H1 (cell line): Measurements from ENCODE around the gene CCNB1. TPM values are rescaled to one million over a fixed set of nuclear protein-coding genes. Genes with fewer than 3 reads are reported as not detected.

Source experiments
- polyA plus RNA-seq, 7 experiments: library from polyadenylated mRNA; depleted of rRNA in 3 of 7; stranded (reverse) in 5 of 7; unstranded in 2 of 7; fragments of >200 nt in 5 of 7; fragments of 200-250 nt in 2 of 7; gene quantifications; 1 replicate in 5 of 7; 2 replicates in 1 of 7; 4 replicates in 1 of 7; pipeline versions ENCODE4 v1.2.1 to v1.2.3, GENCODE V29; 2011 to 2013; ENCODE audit warnings: missing spikeins in 2 of 7, mixed read lengths in 2 of 7
- small RNA-seq: library from polyadenylated mRNA; stranded (forward); fragments of <200 nt; extraction: miRNeasy Mini kit (QIAGEN cat#:217004); gene quantifications from one replicate; pipeline ENCODE3, GENCODE V24; 2013; ENCODE audit not compliant: insufficient read depth
- total RNA-seq: library from RNA; stranded (reverse); fragmentation: NEBNext Ultra II Directional; extraction: Animal tissue kit (Norgen Biotek cat#: 25700); gene quantifications from 2 replicates; pipeline ENCODE4 v1.2.1, GENCODE V29; 2021

CCNB1 gene
- total and polyA plus RNA-seq, 2 of the 8 experiments (the other 6 are each of a cell fraction or from before 2014, with no cell fraction given) = 122 to 338 TPM

Small RNA genes lying within 50 kb of the gene (small RNA-seq; reads per million reads assigned to genes)
- not detected for gene SNORA50D

Other genes with a start within 250 kb of the CCNB1 start
- 36.3 and 43.5 TPM in 2 replicates for gene SLC30A5, start 73.1 kb upstream of the CCNB1 start, total RNA-seq
- gene SLC30A5, start 73.1 kb upstream of the CCNB1 start, polyA plus RNA-seq (2011; rRNA removed) = 28.5 and 31.0 TPM in 2 replicates
- 75.7 and 82.8 TPM in 2 replicates for gene CENPH, start 22.4 kb downstream of the CCNB1 start, total RNA-seq
- gene CENPH, start 22.4 kb downstream of the CCNB1 start, polyA plus RNA-seq (2011; rRNA removed) = 69.0 and 72.2 TPM in 2 replicates
- 52.1 and 63.4 TPM in 2 replicates for gene CDK7, start 67.7 kb downstream of the CCNB1 start, total RNA-seq
- 19.5 and 39.9 TPM in 2 replicates for gene CDK7, start 67.7 kb downstream of the CCNB1 start, polyA plus RNA-seq (2011; rRNA removed)
- not detected in 2 replicates for gene CCDC125, start 165.7 kb downstream of the CCNB1 start, total RNA-seq
- gene CCDC125, start 165.7 kb downstream of the CCNB1 start, polyA plus RNA-seq (2011; rRNA removed) = 0.30 and 0.70 TPM in 2 replicates
- gene AK6, start 202.4 kb downstream of the CCNB1 start, total RNA-seq = 44.2 and 51.2 TPM in 2 replicates
- 10.2 and 22.5 TPM in 2 replicates for gene AK6, start 202.4 kb downstream of the CCNB1 start, polyA plus RNA-seq (2011; rRNA removed)
- 85.1 and 85.4 TPM in 2 replicates for gene TAF9, start 202.4 kb downstream of the CCNB1 start, total RNA-seq
- gene TAF9, start 202.4 kb downstream of the CCNB1 start, polyA plus RNA-seq (2011; rRNA removed) = 76.0 and 135 TPM in 2 replicates
- gene RAD17, start 202.7 kb downstream of the CCNB1 start, total RNA-seq = 24.8 and 28.1 TPM in 2 replicates
- gene RAD17, start 202.7 kb downstream of the CCNB1 start, polyA plus RNA-seq (2011; rRNA removed) = 10.2 and 12.9 TPM in 2 replicates
- 31.0 and 31.4 TPM in 2 replicates for gene MARVELD2, start 248.0 kb downstream of the CCNB1 start, total RNA-seq
- 15.4 and 18.7 TPM in 2 replicates for gene MARVELD2, start 248.0 kb downstream of the CCNB1 start, polyA plus RNA-seq (2011; rRNA removed)